GM12875 (cell line): ENCODE data around the gene PTPRD.

ENCODE experiments used
- H3K4me3 ChIP-seq: one replicate; pipeline ENCODE4 v1.5.1; 2011; ENCODE audit warnings: low read depth, low read length, control low read depth
- TF ChIP-seq, protein P1 (sequence below): IDR thresholded peaks from 2 replicates; pipeline ENCODE4 v1.5.1; 2011; ENCODE audit warnings: low read depth, mild to moderate bottlenecking, control low read depth, inconsistent platforms, low read length, moderate library complexity, borderline replicate concordance; ENCODE audit not compliant: insufficient read depth

PTPRD gene

DNA sequence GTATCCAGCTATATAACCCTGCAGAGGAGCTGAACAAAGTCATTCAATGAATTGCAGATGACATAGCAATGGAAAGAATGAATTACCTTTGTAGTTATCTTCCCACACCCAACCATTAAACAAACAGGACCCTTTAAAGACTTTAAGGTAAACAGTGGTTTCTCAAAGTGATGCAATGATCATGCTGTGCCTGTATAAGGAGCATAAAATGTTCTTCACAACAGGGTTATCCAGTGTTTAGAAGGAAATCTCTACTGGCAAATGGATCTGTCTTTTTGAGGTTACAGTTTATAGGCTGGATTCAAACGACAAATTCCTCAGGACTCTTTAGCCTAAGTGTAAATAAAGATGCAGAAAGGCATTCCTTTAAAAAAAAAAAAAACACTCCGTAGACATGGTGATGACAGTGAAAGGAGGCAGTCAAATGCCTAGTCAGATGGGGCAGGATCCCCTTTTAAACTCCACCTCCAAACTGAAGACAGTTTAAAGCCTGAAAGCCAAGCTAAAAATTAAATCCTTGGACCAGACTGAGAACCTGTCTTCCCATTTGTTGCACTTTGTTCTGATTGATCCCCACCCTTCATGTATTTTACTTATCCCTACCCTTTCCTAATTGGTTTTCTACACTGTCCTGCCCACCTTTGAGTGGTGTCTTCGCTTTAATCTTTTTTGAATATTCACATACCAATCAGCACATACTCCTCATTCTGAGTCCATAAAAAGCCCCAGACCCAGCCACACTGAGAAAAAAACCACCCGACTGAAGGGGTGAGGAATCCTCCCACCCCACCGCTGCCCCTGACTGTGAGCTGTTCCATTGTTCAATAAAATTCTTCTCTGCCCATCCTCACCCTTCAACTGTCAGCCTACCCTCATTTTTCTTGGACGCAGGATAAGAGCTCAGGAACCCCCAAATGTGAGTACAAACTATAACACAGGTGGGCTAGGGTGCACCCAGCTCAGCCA lies 2052.0 kb downstream of the PTPRD start:
- TF ChIP-seq, protein P1, sequence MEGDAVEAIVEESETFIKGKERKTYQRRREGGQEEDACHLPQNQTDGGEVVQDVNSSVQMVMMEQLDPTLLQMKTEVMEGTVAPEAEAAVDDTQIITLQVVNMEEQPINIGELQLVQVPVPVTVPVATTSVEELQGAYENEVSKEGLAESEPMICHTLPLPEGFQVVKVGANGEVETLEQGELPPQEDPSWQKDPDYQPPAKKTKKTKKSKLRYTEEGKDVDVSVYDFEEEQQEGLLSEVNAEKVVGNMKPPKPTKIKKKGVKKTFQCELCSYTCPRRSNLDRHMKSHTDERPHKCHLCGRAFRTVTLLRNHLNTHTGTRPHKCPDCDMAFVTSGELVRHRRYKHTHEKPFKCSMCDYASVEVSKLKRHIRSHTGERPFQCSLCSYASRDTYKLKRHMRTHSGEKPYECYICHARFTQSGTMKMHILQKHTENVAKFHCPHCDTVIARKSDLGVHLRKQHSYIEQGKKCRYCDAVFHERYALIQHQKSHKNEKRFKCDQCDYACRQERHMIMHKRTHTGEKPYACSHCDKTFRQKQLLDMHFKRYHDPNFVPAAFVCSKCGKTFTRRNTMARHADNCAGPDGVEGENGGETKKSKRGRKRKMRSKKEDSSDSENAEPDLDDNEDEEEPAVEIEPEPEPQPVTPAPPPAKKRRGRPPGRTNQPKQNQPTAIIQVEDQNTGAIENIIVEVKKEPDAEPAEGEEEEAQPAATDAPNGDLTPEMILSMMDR, result no peak
- H3K4me3 ChIP-seq, result no peak overlapping the region

DNA sequence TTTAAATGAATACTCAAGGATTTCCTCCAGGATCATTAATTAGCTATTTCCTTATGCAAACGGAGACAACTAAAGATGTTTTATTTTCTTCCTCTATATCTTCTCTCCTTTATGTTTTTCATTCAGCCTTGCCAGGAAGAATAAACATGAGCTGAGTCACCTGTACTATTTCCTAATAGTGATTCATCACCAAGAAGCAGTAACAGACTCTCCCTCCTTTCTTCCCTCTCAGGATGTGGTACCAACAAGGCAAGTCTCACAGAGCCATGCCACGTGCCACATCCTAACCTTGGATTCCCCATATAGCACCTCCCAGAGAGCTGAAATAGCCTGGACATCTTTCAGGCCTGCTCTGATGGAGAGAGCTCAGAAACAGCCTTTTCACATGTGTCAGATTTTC lies 2054.6 kb downstream of the PTPRD start:
- TF ChIP-seq, protein P1, result no peak
- H3K4me3 ChIP-seq, result no peak overlapping the region

DNA sequence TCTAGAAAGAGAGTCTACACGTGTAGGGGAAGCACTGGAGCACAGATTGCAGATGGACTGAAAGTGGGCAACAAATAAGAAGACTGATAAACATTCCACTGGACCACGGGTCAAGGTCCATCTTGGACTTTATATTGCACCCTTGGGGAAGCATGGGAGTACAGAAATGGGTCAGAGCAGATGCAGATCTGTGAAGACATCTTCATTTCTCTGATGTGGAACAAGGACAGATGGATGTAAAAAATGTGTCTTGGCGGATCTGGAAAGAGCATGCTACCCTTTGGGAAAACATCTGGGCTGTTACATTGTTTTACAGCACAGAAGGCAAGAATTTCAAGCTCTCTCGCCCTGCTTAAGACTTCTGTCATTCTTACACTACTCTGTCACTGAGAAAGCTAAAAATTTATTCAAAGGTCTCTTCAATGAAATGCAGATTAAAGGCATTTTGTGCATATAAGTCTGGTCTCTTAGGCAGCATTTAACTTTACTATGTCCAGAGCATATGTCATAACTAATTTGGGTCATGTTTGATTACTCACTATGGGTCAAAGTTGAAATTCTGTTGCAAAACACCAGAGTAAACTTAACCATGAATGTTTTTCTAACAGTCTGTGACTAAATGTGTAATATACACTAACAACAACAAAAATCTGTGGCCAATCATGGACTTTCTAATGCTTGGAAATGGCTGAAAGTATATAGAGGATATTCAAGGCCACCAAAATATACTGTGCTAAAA lies 2056.9 kb downstream of the PTPRD start:
- H3K4me3 ChIP-seq, result no peak overlapping the region
- TF ChIP-seq, protein P1, result no peak

DNA sequence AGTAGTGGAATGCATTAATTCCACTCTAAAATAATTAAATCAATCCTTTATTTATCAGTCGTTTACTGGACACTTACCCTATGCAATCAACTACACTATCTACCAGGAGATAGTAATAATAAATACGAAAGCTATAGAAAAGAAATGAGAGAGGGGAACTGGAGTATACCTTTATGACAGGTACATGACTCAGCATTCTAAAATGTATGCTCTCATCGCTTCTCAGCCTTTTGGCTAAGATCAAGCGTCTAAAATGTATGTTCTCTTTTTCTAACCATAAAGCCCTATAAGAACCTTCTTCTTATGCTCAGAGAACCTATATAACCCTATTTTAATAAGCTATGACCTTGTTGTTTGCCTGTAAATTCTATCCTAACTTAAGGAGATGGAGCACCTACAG lies 2059.4 kb downstream of the PTPRD start:
- TF ChIP-seq, protein P1, result no peak
- no peak overlapping the region for H3K4me3 ChIP-seq

DNA sequence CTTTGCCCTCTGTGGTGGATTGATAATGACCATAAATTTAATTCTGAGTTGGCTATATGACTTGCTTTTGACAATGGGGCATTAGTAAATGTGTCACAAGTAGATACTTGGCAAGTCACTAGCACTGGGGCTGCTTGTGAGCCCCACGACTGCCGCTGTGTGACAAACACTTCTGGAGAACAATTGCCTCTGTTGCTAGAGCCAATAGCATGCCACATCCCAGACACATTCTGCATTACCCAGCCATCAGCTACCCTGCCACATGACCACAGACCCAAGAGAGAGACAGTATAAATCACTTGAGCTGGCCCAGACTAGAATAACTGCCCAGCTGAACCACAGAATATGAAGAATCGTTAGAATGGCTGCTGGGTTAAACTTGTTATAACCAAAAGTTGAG lies 2060.1 kb downstream of the PTPRD start:
- TF ChIP-seq, protein P1, result no peak
- H3K4me3 ChIP-seq, result no peak overlapping the region

DNA sequence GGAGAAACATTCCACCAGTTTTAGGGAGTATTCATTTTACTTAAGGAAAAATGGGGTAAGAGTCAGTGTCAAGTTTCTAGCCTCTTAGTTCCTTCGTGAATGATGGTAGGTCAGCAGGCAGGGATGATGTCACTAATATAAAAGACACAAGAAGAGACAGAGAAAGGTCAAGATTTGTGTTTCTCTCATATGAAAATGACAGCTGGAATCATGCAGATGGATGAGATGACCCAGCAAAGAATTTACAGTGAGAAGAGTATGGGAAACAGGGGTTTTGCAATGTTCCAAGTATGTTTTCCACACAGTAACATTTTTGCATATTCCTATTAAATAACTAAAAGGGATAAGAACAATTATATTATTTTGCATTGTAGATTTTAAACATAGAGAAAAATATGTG lies 2063.6 kb downstream of the PTPRD start:
- TF ChIP-seq, protein P1, result no peak
- H3K4me3 ChIP-seq, result no peak overlapping the region
